GM21447 (cell line): ENCODE measurements around the gene THOC2.
"Not testable (repeated sequence)": the region's sequence is repeated elsewhere in the genome, so short reads cannot be mapped to it uniquely, and the experiment has no call there.

ENCODE experiments used
- ATAC-seq: cut with Tn5 transposase; IDR thresholded peaks from one replicate; pipeline ENCODE4 v1.9.1; 2021; ENCODE audit not compliant: unreplicated experiment

THOC2 gene

GRCh38 chrX:123590842-123591486 lies 141.9 kb downstream of the THOC2 start:
- ATAC-seq, result peak; percentile 79

GRCh38 chrX:123588723-123589122 lies 144.1 kb downstream of the THOC2 start:
- no peak for ATAC-seq

GRCh38 chrX:123581586-123581985 lies 151.3 kb downstream of the THOC2 start:
- no peak for ATAC-seq

GRCh38 chrX:123580792-123581191 lies 152.1 kb downstream of the THOC2 start:
- no peak for ATAC-seq

GRCh38 chrX:123574027-123574426 lies 158.8 kb downstream of the THOC2 start:
- not testable (repeated sequence) for ATAC-seq

- ATAC-seq, result no peak
Observed at GRCh38 chrX:123570011-123570590, 162.8 kb downstream of the THOC2 start.

- no peak for ATAC-seq
Observed at GRCh38 chrX:123563167-123563566, 169.7 kb downstream of the THOC2 start.

GRCh38 chrX:123562342-123563146 lies 170.3 kb downstream of the THOC2 start:
- ATAC-seq, result no peak

- ATAC-seq, result no peak
Observed at GRCh38 chrX:123561439-123562215, 171.2 kb downstream of the THOC2 start.

- no peak for ATAC-seq
Observed at GRCh38 chrX:123550829-123551228, 182.0 kb downstream of the THOC2 start.
